SK-N-SH treated with all-trans-retinoic acid at 6 μM for 48 hours (cell line): ENCODE measurements around the gene APOA1.

ENCODE experiments used
- ATAC-seq: fragments of 200-7000 bp; cut with Tn5 transposase; 3 replicates; pipeline ENCODE4 v1.9.1; 2020; ENCODE audit warnings: mild to moderate bottlenecking, moderate library complexity
- ARNTL ChIP-seq: fragments of 450-650 bp; formaldehyde crosslinking; IDR thresholded peaks from 2 replicates; pipeline ENCODE4 v1.5.0; 2020; ENCODE audit warnings: low read depth, mild to moderate bottlenecking, moderate library complexity, borderline replicate concordance
- BACH2 ChIP-seq: fragments of 250-450 bp; sonication (Bioruptor Pico); IDR thresholded peaks from 2 replicates; pipeline ENCODE4 v1.9.0; 2021; ENCODE audit warnings: mild to moderate bottlenecking, borderline replicate concordance
- CREB5 ChIP-seq: fragments of 250-450 bp; sonication (Bioruptor Pico); IDR thresholded peaks from 2 replicates; pipeline ENCODE4 v1.5.1; 2020; ENCODE audit warnings: low read depth, mild to moderate bottlenecking, moderate library complexity
- CSDC2 ChIP-seq: fragments of 250-450 bp; sonication (Bioruptor Pico); IDR thresholded peaks from 2 replicates; pipeline ENCODE4 v1.5.0; 2020; ENCODE audit warnings: mild to moderate bottlenecking, moderate library complexity
- CSRNP3 ChIP-seq: fragments of 250-450 bp; sonication (Bioruptor Pico); IDR thresholded peaks from 2 replicates; pipeline ENCODE4 v1.5.1; 2021; ENCODE audit warnings: mild to moderate bottlenecking, moderate library complexity
- ESRRG ChIP-seq: fragments of 250-450 bp; sonication (Bioruptor Pico); IDR thresholded peaks from 2 replicates; pipeline ENCODE4 v1.6.1; 2021; ENCODE audit warnings: mild to moderate bottlenecking
- GLIS3 ChIP-seq: fragments of 250-450 bp; sonication (Bioruptor Pico); IDR thresholded peaks from 2 replicates; pipeline ENCODE4 v1.5.0; 2020; ENCODE audit warnings: mild to moderate bottlenecking, moderate library complexity
- ISL1 ChIP-seq: fragments of 250-450 bp; sonication (Bioruptor Pico); IDR thresholded peaks from 2 replicates; pipeline ENCODE4 v2.1.2; 2022; ENCODE audit warnings: mild to moderate bottlenecking, moderate library complexity
- OSR1 ChIP-seq: fragments of 250-450 bp; sonication (Bioruptor Pico); IDR thresholded peaks from 2 replicates; pipeline ENCODE4 v1.8.0; 2022; ENCODE audit warnings: moderate library complexity, mild to moderate bottlenecking, inconsistent platforms
- PATZ1 ChIP-seq: fragments of 250-450 bp; sonication (Bioruptor Pico); IDR thresholded peaks from 2 replicates; pipeline ENCODE4 v1.8.0; 2020; ENCODE audit warnings: mild to moderate bottlenecking, moderate library complexity, borderline replicate concordance
- POU6F1 ChIP-seq: fragments of 250-450 bp; sonication (Bioruptor Pico); IDR thresholded peaks from 2 replicates; pipeline ENCODE4 v1.8.0; 2021; ENCODE audit warnings: low read depth, mild to moderate bottlenecking, moderate library complexity, borderline replicate concordance
- PPARA ChIP-seq: fragments of 250-450 bp; sonication (Bioruptor Pico); IDR thresholded peaks from 2 replicates; pipeline ENCODE4 v1.5.0; 2020; ENCODE audit warnings: mild to moderate bottlenecking, borderline replicate concordance
- RARB ChIP-seq: fragments of 250-450 bp; sonication (Bioruptor Pico); IDR thresholded peaks from 2 replicates; pipeline ENCODE4 v1.8.0; 2021; ENCODE audit warnings: mild to moderate bottlenecking, moderate library complexity
- SNAI2 ChIP-seq: fragments of 250-450 bp; sonication (Bioruptor Pico); IDR thresholded peaks from 2 replicates; pipeline ENCODE4 v1.5.0; 2020; ENCODE audit warnings: mild to moderate bottlenecking, moderate library complexity
- TCF4 ChIP-seq: fragments of 250-450 bp; sonication (Bioruptor Pico); IDR thresholded peaks from 2 replicates; pipeline ENCODE4 v1.8.0; 2021; ENCODE audit warnings: mild to moderate bottlenecking, moderate library complexity, borderline replicate concordance
- TOX ChIP-seq: fragments of 250-450 bp; sonication (Bioruptor Pico); IDR thresholded peaks from 2 replicates; pipeline ENCODE4 v1.8.0; 2021; ENCODE audit warnings: mild to moderate bottlenecking, moderate library complexity, borderline replicate concordance
- TSHZ2 ChIP-seq: fragments of 250-450 bp; sonication (Bioruptor Pico); IDR thresholded peaks from 2 replicates; pipeline ENCODE4 v1.5.0; 2020; ENCODE audit warnings: mild to moderate bottlenecking, moderate library complexity
- ZC3H10 ChIP-seq: fragments of 250-450 bp; sonication (Bioruptor Pico); IDR thresholded peaks from 2 replicates; pipeline ENCODE4 v1.5.1; 2021; ENCODE audit warnings: mild to moderate bottlenecking, moderate library complexity
- ZFP30 ChIP-seq: fragments of 450-650 bp; formaldehyde crosslinking; IDR thresholded peaks from 2 replicates; pipeline ENCODE4 v1.5.0; 2022; ENCODE audit warnings: mild to moderate bottlenecking, moderate library complexity
- ZNF565 ChIP-seq: fragments of 450-650 bp; formaldehyde crosslinking; conservative IDR thresholded peaks from 2 replicates; pipeline ENCODE4 v1.5.0; 2020; ENCODE audit warnings: low read depth, mild to moderate bottlenecking, moderate library complexity
- ZNF8 ChIP-seq: fragments of 450-650 bp; formaldehyde crosslinking; IDR thresholded peaks from 2 replicates; pipeline ENCODE4 v1.5.0; 2020; ENCODE audit warnings: mild to moderate bottlenecking, moderate library complexity

APOA1 gene

GRCh38 chr11:116861539-116861938 lies 24.1 kb upstream of the APOA1 start:
- peak; percentile 58 for ATAC-seq
- no peak for TF ChIP-seq ARNTL
- no peak for TF ChIP-seq CSDC2 (CRISPR knock-in tag)
- no peak for TF ChIP-seq CSRNP3 (CRISPR knock-in tag)

GRCh38 chr11:116860303-116860702 lies 22.9 kb upstream of the APOA1 start:
- no peak for ATAC-seq
- TF ChIP-seq RARB (CRISPR knock-in tag) (no peak), ZNF8 (no peak), TCF4 (no peak), OSR1 (CRISPR knock-in tag) (no peak), ARNTL (no peak), TOX (CRISPR knock-in tag) (no peak), ZFP30 (no peak), GLIS3 (CRISPR knock-in tag) (no peak), POU6F1 (CRISPR knock-in tag) (no peak), BACH2 (no peak), ZNF565 (CRISPR knock-in tag) (no peak), ISL1 (CRISPR knock-in tag) (no peak)

- TF ChIP-seq CREB5 (CRISPR knock-in tag): no peak
- no peak for TF ChIP-seq ISL1 (CRISPR knock-in tag)
- TF ChIP-seq CSDC2 (CRISPR knock-in tag): no peak
- no peak for TF ChIP-seq PATZ1 (CRISPR knock-in tag)
- no peak for TF ChIP-seq CSRNP3 (CRISPR knock-in tag)
- TF ChIP-seq BACH2: no peak
- TF ChIP-seq ESRRG: no peak
- no peak for TF ChIP-seq ZNF565 (CRISPR knock-in tag)
- no peak for TF ChIP-seq ZNF8
- TF ChIP-seq TSHZ2 (CRISPR knock-in tag): no peak
- no peak for TF ChIP-seq RARB (CRISPR knock-in tag)
- no peak for TF ChIP-seq TOX (CRISPR knock-in tag)
- no peak for TF ChIP-seq ZFP30
- no peak for TF ChIP-seq SNAI2
- TF ChIP-seq ARNTL: no peak
- TF ChIP-seq PPARA (CRISPR knock-in tag): no peak
- TF ChIP-seq GLIS3 (CRISPR knock-in tag): no peak
- no peak for TF ChIP-seq ZC3H10
- no peak for TF ChIP-seq OSR1 (CRISPR knock-in tag)
- ATAC-seq: no peak
Observed at GRCh38 chr11:116859175-116859574, 21.8 kb upstream of the APOA1 start.
